GM12873 (cell line): ENCODE measurements around the gene SLC38A8.

Experiments
- CTCF ChIP-seq: IDR thresholded peaks from 2 replicates; pipeline ENCODE4 v1.5.1; 2012; ENCODE audit warnings: low read depth, mild to moderate bottlenecking, moderate library complexity, low read length, control low read depth; ENCODE audit not compliant: insufficient read depth; ENCODE audit errors: missing control alignments

Gene SLC38A8

GRCh38 chr16:84014570-84015327 is 27.8 kb downstream of the SLC38A8 start:
- TF ChIP-seq CTCF, result no peak

- no peak for TF ChIP-seq CTCF
Measured at GRCh38 chr16:84013787-84014569, 28.6 kb downstream of the SLC38A8 start.

- TF ChIP-seq CTCF, result no peak
Measured at GRCh38 chr16:84009282-84009681, 33.3 kb downstream of the SLC38A8 start.

GRCh38 chr16:84007965-84008364 is 34.6 kb downstream of the SLC38A8 start:
- TF ChIP-seq CTCF, result no peak

GRCh38 chr16:84007520-84007919 is 35.1 kb downstream of the SLC38A8 start:
- TF ChIP-seq CTCF, result no peak

- TF ChIP-seq CTCF, result no peak
Measured at GRCh38 chr16:84005391-84005790, 37.2 kb downstream of the SLC38A8 start.

GRCh38 chr16:84004442-84004841 is 38.2 kb downstream of the SLC38A8 start:
- no peak for TF ChIP-seq CTCF
